Loucy (cell line): ENCODE results near the gene PDE2A.
"Not testable (repeated sequence)": the region's sequence is repeated elsewhere in the genome, so short reads cannot be mapped to it uniquely, and the experiment has no call there.

Source experiments
- H2AFZ ChIP-seq: fragments of 200-600 bp; sonication (generic); 2 replicates; pipeline ENCODE4 v1.6.0; 2016; ENCODE audit warnings: antibody characterized with exemption, mild to moderate bottlenecking, low read length, moderate library complexity
- H3F3A ChIP-seq: fragments of 200-600 bp; 2 replicates; pipeline ENCODE4 v1.6.0; 2016; ENCODE audit warnings: antibody characterized with exemption, low read depth, mild to moderate bottlenecking
- H3K27me3 ChIP-seq: fragments of 200-600 bp; sonication (generic); 2 replicates; pipeline ENCODE4 v1.6.1; 2014; ENCODE audit warnings: low read length, mild to moderate bottlenecking; ENCODE audit not compliant: insufficient read depth, poor library complexity, severe bottlenecking
- H3K36me3 ChIP-seq: fragments of 200-600 bp; sonication (generic); 2 replicates; pipeline ENCODE4 v1.6.1; 2016; ENCODE audit warnings: low read length; ENCODE audit not compliant: insufficient read depth
- H3K4me1 ChIP-seq: fragments of 200-600 bp; sonication (generic); 2 replicates; pipeline ENCODE4 v1.5.1; 2014; ENCODE audit warnings: low read length, mild to moderate bottlenecking; ENCODE audit not compliant: insufficient read depth, poor library complexity, severe bottlenecking
- H3K4me2 ChIP-seq: fragments of 200-600 bp; sonication (generic); 2 replicates; pipeline ENCODE4 v1.6.0; 2014; ENCODE audit warnings: antibody characterized with exemption, low read length, low read depth, mild to moderate bottlenecking; ENCODE audit not compliant: poor library complexity, severe bottlenecking
- H3K4me3 ChIP-seq: fragments of 200-600 bp; sonication (generic); 2 replicates; pipeline ENCODE4 v1.5.1; 2014; ENCODE audit warnings: low read length, mild to moderate bottlenecking, mixed read lengths; ENCODE audit not compliant: poor library complexity, severe bottlenecking
- H3K79me2 ChIP-seq: fragments of 200-600 bp; sonication (generic); 2 replicates; pipeline ENCODE4 v1.6.1; 2014; ENCODE audit warnings: low read length; ENCODE audit not compliant: insufficient read depth
- H3K9ac ChIP-seq: fragments of 200-600 bp; sonication (generic); 2 replicates; pipeline ENCODE4 v1.6.0; 2014; ENCODE audit warnings: mild to moderate bottlenecking, low read depth, low read length, moderate library complexity; ENCODE audit not compliant: poor library complexity, severe bottlenecking
- H3K9me2 ChIP-seq: fragments of 200-600 bp; sonication (generic); replicated peaks from 2 replicates; pipeline ENCODE4 v1.6.1; 2016; ENCODE audit warnings: low read depth, low read length, mixed read lengths
- H3K9me3 ChIP-seq: fragments of 200-600 bp; sonication (generic); 2 replicates; pipeline ENCODE4 v1.6.1; 2014; ENCODE audit warnings: mild to moderate bottlenecking, antibody characterized with exemption, low read length, low read depth; ENCODE audit not compliant: insufficient read depth
- H4K20me1 ChIP-seq: fragments of 200-600 bp; sonication (generic); 2 replicates; pipeline ENCODE4 v1.6.0; 2014; ENCODE audit warnings: antibody characterized with exemption, low read length, mild to moderate bottlenecking; ENCODE audit not compliant: insufficient read depth, poor library complexity, severe bottlenecking
- EZH2phosphoT487 ChIP-seq: fragments of 200-600 bp; IDR thresholded peaks from 2 replicates; pipeline ENCODE4 v1.6.1; 2018; ENCODE audit warnings: antibody characterized with exemption, mild to moderate bottlenecking, moderate library complexity, borderline replicate concordance
- TF ChIP-seq, protein P1 (sequence below): fragments of 200-600 bp; sonication (generic); conservative IDR thresholded peaks from 2 replicates; pipeline ENCODE4 v1.5.1; 2014; ENCODE audit warnings: mild to moderate bottlenecking, antibody characterized with exemption, low read length

PDE2A gene

GRCh38 chr11:72573855-72574445, 100.3 kb downstream of the PDE2A start:
- Histone ChIP-seq H3F3A (no peaks in the 10 kb centered on the region), H3K79me2 (no peaks in the 10 kb centered on the region), H3K4me2 (peak overlapping the region; percentile 77), H3K27me3 (no peaks in the 10 kb centered on the region), H3K9me3 (no peaks in the 10 kb centered on the region), H2AFZ (peak overlapping the region; percentile 85), H3K9me2 (no peaks in the 10 kb centered on the region), H3K9ac (peak overlapping the region; percentile 8), H3K4me1 (no peaks in the 10 kb centered on the region), H3K4me3 (peak overlapping the region; percentile 50), H4K20me1 (no peaks in the 10 kb centered on the region), H3K36me3 (no peaks in the 10 kb centered on the region)
- TF ChIP-seq EZH2phosphoT487: no peak
- TF ChIP-seq, protein P1, sequence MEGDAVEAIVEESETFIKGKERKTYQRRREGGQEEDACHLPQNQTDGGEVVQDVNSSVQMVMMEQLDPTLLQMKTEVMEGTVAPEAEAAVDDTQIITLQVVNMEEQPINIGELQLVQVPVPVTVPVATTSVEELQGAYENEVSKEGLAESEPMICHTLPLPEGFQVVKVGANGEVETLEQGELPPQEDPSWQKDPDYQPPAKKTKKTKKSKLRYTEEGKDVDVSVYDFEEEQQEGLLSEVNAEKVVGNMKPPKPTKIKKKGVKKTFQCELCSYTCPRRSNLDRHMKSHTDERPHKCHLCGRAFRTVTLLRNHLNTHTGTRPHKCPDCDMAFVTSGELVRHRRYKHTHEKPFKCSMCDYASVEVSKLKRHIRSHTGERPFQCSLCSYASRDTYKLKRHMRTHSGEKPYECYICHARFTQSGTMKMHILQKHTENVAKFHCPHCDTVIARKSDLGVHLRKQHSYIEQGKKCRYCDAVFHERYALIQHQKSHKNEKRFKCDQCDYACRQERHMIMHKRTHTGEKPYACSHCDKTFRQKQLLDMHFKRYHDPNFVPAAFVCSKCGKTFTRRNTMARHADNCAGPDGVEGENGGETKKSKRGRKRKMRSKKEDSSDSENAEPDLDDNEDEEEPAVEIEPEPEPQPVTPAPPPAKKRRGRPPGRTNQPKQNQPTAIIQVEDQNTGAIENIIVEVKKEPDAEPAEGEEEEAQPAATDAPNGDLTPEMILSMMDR: no peak

DNA sequence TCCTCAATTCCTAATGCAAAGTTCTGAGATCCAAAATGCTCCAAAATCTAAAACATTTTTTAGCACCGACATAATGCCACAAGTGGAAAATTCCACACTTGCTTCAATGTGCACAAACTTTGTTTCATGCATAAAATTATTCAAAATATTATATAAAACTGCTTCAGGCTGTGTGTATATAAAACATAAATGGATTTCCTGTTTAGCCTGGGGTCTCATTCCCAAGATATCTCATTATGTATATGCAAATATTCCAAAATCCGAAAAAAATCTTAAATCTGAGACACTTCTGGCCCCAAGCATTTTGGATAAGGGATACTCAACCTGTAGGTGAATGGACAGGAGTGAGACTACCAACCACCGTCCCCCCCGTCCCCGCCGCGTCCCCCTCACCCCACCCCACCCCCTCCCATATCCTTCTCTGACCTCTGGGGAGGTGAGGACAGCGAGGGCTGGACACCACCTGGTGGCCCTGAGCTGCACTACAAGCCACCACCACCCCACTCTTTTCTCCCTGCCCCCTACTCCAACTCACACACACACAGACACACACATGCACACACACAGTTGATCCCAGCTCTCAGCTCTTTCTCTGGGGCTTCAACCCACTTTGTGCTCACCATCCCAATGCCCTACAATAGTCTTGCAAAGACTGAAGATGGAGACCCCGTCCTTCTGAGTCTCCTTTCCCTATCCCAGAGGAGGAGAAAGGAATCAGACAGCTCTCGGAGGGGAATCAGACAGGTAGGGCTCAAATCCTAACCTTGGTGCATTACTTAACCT, 101.0 kb downstream of the PDE2A start:
- H3K4me3 ChIP-seq: peak overlapping the region; percentile 50
- no peaks in the 10 kb centered on the region for H3K79me2 ChIP-seq
- H4K20me1 ChIP-seq: no peaks in the 10 kb centered on the region
- peak overlapping the region; percentile 77 for H3K4me2 ChIP-seq
- H3F3A ChIP-seq: no peaks in the 10 kb centered on the region
- no peaks in the 10 kb centered on the region for H3K36me3 ChIP-seq
- H3K9ac ChIP-seq: peak overlapping the region; percentile 8
- TF ChIP-seq, protein P1: peak; percentile 68
- TF ChIP-seq EZH2phosphoT487: no peak
- peak overlapping the region; percentile 85 for H2AFZ ChIP-seq
- no peaks in the 10 kb centered on the region for H3K9me2 ChIP-seq
- H3K9me3 ChIP-seq: no peaks in the 10 kb centered on the region
- H3K4me1 ChIP-seq: no peaks in the 10 kb centered on the region
- no peaks in the 10 kb centered on the region for H3K27me3 ChIP-seq

- not testable (repeated sequence) for H3K4me3 ChIP-seq, H3K9me3 ChIP-seq, H3K27me3 ChIP-seq, H3K9me2 ChIP-seq, H3K9ac ChIP-seq, H3F3A ChIP-seq, H3K4me2 ChIP-seq, H3K36me3 ChIP-seq, H4K20me1 ChIP-seq, H3K4me1 ChIP-seq, H2AFZ ChIP-seq, H3K79me2 ChIP-seq
Observed at GRCh38 chr11:72572540-72572939, 101.7 kb downstream of the PDE2A start.
